K562 (cell line): ENCODE measurements around the gene ATF6B. TPM values are rescaled to one million over a fixed set of nuclear protein-coding genes. Genes with fewer than 3 reads are reported as not detected.

Experiments used
- EHMT2 ChIP-seq: fragments of 450-650 bp; IDR thresholded peaks from 2 replicates; pipeline ENCODE4 v1.6.1; 2018; ENCODE audit warnings: antibody characterized with exemption
- EZH2 ChIP-seq: IDR thresholded peaks from 2 replicates; pipeline ENCODE4 v1.6.1; 2012; ENCODE audit warnings: low read depth, mild to moderate bottlenecking, inconsistent platforms, low read length, borderline replicate concordance
- FIP1L1 ChIP-seq: fragments of 200-400 bp; formaldehyde crosslinking; IDR thresholded peaks from 2 replicates; pipeline ENCODE4 v1.6.1; 2018; ENCODE audit warnings: mild to moderate bottlenecking, low read depth, low read length; ENCODE audit not compliant: poor library complexity, severe bottlenecking
- GABPA ChIP-seq: fragments of 200-800 bp; sonication (Bioruptor generic); conservative IDR thresholded peaks from 2 replicates; pipeline ENCODE4 v1.6.1; 2016; ENCODE audit warnings: low read depth, missing genetic modification characterization, missing compliant biosample characterization
- HDAC1 ChIP-seq, 2 experiments: fragments of 450-650 bp; IDR thresholded peaks; 2 replicates each; pipeline ENCODE4 v1.6.1; 2016 to 2017; ENCODE audit warnings: inconsistent platforms in 1 of 2, mild to moderate bottlenecking in 1 of 2, moderate library complexity in 1 of 2
- MTA3 ChIP-seq: fragments of 450-650 bp; formaldehyde crosslinking; IDR thresholded peaks from 2 replicates; pipeline ENCODE4 v1.6.1; 2017; ENCODE audit warnings: mild to moderate bottlenecking, borderline replicate concordance
- RUNX1 ChIP-seq: sonication (generic); IDR thresholded peaks from 2 replicates; pipeline ENCODE4 v1.6.1; 2016; ENCODE audit warnings: antibody characterized with exemption, low read depth
- SRSF9 ChIP-seq: fragments of 200-400 bp; formaldehyde crosslinking; IDR thresholded peaks from 2 replicates; pipeline ENCODE4 v1.6.1; 2017; ENCODE audit warnings: low read depth, low read length, borderline replicate concordance
- TAF7 ChIP-seq: fragments of 450-650 bp; IDR thresholded peaks from 2 replicates; pipeline ENCODE4 v1.6.1; 2016; ENCODE audit warnings: missing genetic modification characterization, missing compliant biosample characterization
- ZNF766 ChIP-seq: fragments of 200-800 bp; sonication (Bioruptor generic); conservative IDR thresholded peaks from 2 replicates; pipeline ENCODE4 v1.6.1; 2016; ENCODE audit warnings: missing genetic modification characterization, missing compliant biosample characterization
- polyA plus RNA-seq, 8 experiments: library from polyadenylated mRNA; depleted of rRNA in 4 of 8; stranded (reverse) in 5 of 8; unstranded in 3 of 8; fragments of >200 nt; fragmentation: Nextera tagmentation in 2 of 8; fragmentation: Illumina TruSeq in 1 of 8; extraction: Ambion mirVana in 2 of 8; extraction: Trizol in 1 of 8; gene quantifications; 2 replicates each; pipeline versions ENCODE4 v1.2.1 to v1.2.3, GENCODE V29; 2011 to 2014; ENCODE audit warnings: inconsistent platforms in 1 of 8, missing spikeins in 1 of 8
- total RNA-seq, 7 experiments: library from RNA; depleted of rRNA in 6 of 7; stranded (reverse); fragments of >200 nt in 6 of 7; fragmentation: Illumina TruSeq in 2 of 7; extraction: Trizol in 2 of 7; gene quantifications; 2 replicates each; pipeline versions ENCODE4 v1.2.1 to v1.2.3, GENCODE V29; 2011 to 2021; ENCODE audit warnings: low replicate concordance in 1 of 7
- TF ChIP-seq, protein P1 (sequence below): sonication (generic); formaldehyde crosslinking; IDR thresholded peaks from 2 replicates; pipeline ENCODE4 v1.8.1; 2023; ENCODE audit warnings: mild to moderate bottlenecking, missing genetic modification reagents
- TF ChIP-seq, protein P2 (sequence below): sonication (generic); formaldehyde crosslinking; IDR thresholded peaks from 2 replicates; pipeline ENCODE4 v1.8.0; 2022; ENCODE audit warnings: mild to moderate bottlenecking, missing genetic modification reagents
- TF ChIP-seq, protein P3 (sequence below), 2 experiments: fragments of 450-650 bp; IDR thresholded peaks; 2 replicates each; pipeline ENCODE4 v1.6.1; 2018; ENCODE audit warnings: mild to moderate bottlenecking in 2 of 2, low read depth in 1 of 2; ENCODE audit not compliant: partially characterized antibody in 2 of 2
- TF ChIP-seq, protein P4 (sequence below): fragments of 450-650 bp; IDR thresholded peaks from 2 replicates; pipeline ENCODE4 v1.6.1; 2017; ENCODE audit warnings: antibody characterized with exemption, mild to moderate bottlenecking
- TF ChIP-seq, protein P5 (sequence below): fragments of 450-650 bp; formaldehyde crosslinking; IDR thresholded peaks from 2 replicates; pipeline ENCODE4 v1.4.0; 2022; ENCODE audit warnings: mild to moderate bottlenecking, moderate library complexity

ATF6B gene
- total and polyA plus RNA-seq, 9 of the 15 experiments (the other 6 are each of a cell fraction or from before 2014, with no cell fraction given) = 20.7 to 131 (median 31.7) TPM

DNA sequence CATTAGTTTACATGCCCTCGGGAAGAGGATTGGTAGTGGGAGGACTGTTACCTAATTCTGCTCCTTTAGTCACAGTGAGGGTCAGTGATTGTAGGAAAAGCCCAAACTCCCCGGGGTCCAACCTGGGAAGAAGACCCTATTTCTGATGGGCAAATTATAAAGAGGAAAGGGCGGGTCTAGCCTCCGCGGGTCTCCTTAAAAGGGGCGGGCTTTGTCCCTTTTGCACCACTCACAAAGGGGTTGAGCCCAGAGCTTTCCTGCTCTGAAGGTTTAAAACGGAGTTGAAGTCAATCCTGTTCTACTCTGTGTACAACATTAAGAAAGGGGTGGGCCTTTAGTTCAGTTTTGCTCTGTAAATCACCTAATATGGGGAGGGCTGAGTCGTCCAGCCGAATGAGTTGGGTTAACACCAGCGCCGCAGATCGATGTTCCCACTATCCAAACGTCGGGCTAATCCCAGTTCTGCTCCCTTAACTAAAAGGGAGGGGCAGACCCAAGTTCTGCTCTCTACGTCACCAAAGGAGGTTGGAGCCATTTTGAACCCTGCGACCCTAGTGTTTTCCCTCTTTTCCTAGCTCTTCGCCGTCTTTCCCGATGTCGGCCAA is 49.2 kb upstream of the ATF6B start (continued):
- TF ChIP-seq, protein P1, sequence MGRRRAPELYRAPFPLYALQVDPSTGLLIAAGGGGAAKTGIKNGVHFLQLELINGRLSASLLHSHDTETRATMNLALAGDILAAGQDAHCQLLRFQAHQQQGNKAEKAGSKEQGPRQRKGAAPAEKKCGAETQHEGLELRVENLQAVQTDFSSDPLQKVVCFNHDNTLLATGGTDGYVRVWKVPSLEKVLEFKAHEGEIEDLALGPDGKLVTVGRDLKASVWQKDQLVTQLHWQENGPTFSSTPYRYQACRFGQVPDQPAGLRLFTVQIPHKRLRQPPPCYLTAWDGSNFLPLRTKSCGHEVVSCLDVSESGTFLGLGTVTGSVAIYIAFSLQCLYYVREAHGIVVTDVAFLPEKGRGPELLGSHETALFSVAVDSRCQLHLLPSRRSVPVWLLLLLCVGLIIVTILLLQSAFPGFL (CRISPR knock-in tag) = no peak
- TF ChIP-seq EHMT2 (no peak), GABPA (tag) (peak; percentile 56; the same call in 1 of the 2 replicates), FIP1L1 (no peak), SRSF9 (no peak), ZNF766 (no peak), RUNX1 (no peak), TAF7 (tag) (peak; percentile 71; the same call in 1 of the 2 replicates), HDAC1 (IDR thresholded peaks at IDR 0.05) (no peak), EZH2 (no peak), MTA3 (no peak)
- TF ChIP-seq, protein P2, sequence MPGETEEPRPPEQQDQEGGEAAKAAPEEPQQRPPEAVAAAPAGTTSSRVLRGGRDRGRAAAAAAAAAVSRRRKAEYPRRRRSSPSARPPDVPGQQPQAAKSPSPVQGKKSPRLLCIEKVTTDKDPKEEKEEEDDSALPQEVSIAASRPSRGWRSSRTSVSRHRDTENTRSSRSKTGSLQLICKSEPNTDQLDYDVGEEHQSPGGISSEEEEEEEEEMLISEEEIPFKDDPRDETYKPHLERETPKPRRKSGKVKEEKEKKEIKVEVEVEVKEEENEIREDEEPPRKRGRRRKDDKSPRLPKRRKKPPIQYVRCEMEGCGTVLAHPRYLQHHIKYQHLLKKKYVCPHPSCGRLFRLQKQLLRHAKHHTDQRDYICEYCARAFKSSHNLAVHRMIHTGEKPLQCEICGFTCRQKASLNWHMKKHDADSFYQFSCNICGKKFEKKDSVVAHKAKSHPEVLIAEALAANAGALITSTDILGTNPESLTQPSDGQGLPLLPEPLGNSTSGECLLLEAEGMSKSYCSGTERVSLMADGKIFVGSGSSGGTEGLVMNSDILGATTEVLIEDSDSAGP (CRISPR knock-in tag) = 0 out of 2 replicates have a peak, but pooled peaks have one; percentile 35
- TF ChIP-seq, protein P3, sequence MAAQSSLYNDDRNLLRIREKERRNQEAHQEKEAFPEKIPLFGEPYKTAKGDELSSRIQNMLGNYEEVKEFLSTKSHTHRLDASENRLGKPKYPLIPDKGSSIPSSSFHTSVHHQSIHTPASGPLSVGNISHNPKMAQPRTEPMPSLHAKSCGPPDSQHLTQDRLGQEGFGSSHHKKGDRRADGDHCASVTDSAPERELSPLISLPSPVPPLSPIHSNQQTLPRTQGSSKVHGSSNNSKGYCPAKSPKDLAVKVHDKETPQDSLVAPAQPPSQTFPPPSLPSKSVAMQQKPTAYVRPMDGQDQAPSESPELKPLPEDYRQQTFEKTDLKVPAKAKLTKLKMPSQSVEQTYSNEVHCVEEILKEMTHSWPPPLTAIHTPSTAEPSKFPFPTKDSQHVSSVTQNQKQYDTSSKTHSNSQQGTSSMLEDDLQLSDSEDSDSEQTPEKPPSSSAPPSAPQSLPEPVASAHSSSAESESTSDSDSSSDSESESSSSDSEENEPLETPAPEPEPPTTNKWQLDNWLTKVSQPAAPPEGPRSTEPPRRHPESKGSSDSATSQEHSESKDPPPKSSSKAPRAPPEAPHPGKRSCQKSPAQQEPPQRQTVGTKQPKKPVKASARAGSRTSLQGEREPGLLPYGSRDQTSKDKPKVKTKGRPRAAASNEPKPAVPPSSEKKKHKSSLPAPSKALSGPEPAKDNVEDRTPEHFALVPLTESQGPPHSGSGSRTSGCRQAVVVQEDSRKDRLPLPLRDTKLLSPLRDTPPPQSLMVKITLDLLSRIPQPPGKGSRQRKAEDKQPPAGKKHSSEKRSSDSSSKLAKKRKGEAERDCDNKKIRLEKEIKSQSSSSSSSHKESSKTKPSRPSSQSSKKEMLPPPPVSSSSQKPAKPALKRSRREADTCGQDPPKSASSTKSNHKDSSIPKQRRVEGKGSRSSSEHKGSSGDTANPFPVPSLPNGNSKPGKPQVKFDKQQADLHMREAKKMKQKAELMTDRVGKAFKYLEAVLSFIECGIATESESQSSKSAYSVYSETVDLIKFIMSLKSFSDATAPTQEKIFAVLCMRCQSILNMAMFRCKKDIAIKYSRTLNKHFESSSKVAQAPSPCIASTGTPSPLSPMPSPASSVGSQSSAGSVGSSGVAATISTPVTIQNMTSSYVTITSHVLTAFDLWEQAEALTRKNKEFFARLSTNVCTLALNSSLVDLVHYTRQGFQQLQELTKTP (IDR thresholded peaks at IDR 0.05; ENCODE audit: low read depth in 1 of 2, partially characterized antibody in 2 of 2) = peak in 1 of 2 experiments; percentile 9
- TF ChIP-seq, protein P4, sequence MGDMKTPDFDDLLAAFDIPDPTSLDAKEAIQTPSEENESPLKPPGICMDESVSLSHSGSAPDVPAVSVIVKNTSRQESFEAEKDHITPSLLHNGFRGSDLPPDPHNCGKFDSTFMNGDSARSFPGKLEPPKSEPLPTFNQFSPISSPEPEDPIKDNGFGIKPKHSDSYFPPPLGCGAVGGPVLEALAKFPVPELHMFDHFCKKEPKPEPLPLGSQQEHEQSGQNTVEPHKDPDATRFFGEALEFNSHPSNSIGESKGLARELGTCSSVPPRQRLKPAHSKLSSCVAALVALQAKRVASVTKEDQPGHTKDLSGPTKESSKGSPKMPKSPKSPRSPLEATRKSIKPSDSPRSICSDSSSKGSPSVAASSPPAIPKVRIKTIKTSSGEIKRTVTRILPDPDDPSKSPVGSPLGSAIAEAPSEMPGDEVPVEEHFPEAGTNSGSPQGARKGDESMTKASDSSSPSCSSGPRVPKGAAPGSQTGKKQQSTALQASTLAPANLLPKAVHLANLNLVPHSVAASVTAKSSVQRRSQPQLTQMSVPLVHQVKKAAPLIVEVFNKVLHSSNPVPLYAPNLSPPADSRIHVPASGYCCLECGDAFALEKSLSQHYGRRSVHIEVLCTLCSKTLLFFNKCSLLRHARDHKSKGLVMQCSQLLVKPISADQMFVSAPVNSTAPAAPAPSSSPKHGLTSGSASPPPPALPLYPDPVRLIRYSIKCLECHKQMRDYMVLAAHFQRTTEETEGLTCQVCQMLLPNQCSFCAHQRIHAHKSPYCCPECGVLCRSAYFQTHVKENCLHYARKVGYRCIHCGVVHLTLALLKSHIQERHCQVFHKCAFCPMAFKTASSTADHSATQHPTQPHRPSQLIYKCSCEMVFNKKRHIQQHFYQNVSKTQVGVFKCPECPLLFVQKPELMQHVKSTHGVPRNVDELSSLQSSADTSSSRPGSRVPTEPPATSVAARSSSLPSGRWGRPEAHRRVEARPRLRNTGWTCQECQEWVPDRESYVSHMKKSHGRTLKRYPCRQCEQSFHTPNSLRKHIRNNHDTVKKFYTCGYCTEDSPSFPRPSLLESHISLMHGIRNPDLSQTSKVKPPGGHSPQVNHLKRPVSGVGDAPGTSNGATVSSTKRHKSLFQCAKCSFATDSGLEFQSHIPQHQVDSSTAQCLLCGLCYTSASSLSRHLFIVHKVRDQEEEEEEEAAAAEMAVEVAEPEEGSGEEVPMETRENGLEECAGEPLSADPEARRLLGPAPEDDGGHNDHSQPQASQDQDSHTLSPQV = peak; percentile 69; the same call in 1 of the 2 replicates
- TF ChIP-seq, protein P5, sequence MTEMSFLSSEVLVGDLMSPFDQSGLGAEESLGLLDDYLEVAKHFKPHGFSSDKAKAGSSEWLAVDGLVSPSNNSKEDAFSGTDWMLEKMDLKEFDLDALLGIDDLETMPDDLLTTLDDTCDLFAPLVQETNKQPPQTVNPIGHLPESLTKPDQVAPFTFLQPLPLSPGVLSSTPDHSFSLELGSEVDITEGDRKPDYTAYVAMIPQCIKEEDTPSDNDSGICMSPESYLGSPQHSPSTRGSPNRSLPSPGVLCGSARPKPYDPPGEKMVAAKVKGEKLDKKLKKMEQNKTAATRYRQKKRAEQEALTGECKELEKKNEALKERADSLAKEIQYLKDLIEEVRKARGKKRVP (CRISPR knock-in tag) = peak; percentile 49; the same call in 1 of the 2 replicates
